HuH-7 (cell line): ENCODE results near the gene SMG6.

Source experiments
- DNase-seq: peaks from one replicate; pipeline ENCODE4 v3.0.0; 2011; ENCODE audit warnings: low spot score

SMG6 gene

GRCh38 chr17:2102931-2103809 lies 200.4 kb downstream of the SMG6 start:
- no peak for DNase-seq

- no peak for DNase-seq
Observed at GRCh38 chr17:2101448-2102257, 201.9 kb downstream of the SMG6 start.

DNA sequence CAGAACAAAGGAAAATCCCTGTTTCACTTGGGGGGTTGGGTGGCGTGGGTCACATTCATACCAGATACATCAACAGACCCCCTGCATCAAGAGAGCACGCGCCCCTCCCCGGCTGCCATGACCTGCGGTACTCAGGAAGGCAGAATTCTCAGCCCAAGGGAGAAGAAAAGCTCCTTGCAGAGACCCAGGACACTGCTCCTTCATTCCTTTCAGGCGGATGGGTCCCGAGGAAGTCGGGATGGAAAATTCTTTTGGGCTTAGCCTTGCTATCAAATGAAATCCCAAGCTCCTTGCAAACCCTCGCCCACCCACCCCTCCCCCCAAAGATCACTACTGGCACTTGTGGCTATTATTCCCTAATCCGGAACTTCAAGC lies 208.1 kb downstream of the SMG6 start:
- DNase-seq: no peak

GRCh38 chr17:2094891-2095535 lies 208.6 kb downstream of the SMG6 start:
- DNase-seq: peak; percentile 68

GRCh38 chr17:2093349-2093748 lies 210.2 kb downstream of the SMG6 start:
- no peak for DNase-seq

DNA sequence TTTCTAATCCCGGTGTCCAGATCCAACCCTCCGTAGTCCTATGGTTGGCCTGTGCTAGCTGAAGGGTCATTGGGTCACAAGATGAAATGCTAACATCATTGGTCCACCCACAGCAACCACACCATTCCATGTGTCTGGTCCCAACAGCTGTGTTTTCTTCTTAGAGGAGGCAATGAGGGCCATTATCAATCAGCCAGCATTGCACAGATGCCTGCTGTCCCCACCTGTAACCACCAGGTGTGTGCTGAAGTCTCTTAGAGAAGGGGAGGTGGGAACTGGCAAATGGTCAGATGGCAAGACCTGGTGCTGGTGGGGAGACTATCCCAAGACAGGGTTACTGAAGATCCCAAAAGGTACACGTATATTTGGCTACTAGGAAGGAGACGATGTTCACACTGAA lies 211.3 kb downstream of the SMG6 start:
- no peak for DNase-seq

DNA sequence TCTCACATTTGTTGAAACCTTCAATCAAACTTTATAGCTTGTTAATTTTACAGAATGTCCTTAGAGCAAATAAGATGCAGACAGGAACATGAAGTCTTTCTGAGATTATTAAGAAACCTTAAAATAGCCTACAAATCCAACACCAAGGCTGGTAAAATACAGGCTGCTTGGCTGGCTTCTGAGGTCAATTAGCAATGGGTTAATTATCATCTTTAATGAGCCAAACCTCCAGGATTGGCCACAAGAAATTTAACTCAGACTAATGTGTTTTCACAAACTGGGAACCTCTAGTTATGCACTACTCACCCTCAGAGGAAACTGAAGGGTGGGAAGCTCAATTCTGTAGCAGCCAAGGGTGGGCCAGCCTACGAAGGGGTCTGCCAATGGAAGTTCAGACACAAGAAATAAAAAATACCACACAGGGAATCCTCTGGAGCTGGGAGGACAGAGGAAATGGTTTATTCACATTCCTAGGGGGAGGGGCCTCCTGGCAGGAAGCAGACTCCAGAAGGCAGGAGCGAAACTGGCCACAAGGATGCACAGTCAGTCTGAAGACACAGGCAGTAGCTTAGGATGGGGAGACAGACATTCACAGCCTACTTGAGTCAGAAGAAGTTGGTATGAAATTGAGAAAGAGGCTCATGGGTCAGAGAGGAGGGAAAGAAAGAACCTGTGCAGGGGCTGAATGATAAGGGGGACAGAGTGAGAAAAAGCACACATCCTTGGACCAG lies 212.6 kb downstream of the SMG6 start:
- DNase-seq: no peak

DNA sequence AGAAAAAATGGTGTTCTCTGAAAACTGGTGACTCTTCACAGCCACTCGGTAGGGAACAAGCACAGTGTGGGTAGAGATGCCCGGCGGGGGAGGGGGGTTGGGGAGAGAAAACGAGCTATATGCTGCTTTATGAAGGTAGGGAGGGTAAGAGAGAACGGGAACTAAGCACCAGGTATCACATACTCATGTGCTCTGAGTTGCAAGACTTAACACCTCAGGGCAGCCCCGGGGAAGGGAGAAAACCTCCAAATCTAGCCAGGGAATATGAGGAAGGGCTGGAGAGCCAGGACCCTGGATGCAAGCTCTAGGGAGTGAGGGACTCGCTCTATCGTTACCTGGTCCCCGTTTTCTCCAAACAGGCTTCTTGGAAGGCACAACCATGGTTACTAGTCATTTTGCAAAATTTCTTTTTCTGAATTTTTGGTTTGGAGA lies 213.4 kb downstream of the SMG6 start:
- DNase-seq: no peak

DNA sequence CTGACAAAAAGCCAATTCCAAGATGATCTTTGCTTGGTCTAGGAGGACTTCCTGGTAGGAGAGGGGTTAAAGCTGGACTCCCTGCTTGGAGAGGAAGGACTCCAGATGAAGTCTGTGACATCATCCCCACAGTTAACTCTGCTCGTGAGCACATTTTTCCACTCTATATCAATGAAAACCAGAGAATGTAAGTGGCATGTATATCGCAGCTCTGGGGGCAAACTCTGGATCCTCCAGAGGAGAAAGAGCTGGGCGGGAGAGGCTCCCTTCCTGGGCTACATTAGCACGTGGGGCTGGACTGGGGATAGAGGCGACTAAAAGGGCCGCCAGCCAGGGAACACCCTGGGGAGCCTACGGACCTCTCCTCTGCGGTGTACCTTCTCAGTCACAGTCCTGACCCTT lies 214.6 kb downstream of the SMG6 start:
- no peak for DNase-seq

DNA sequence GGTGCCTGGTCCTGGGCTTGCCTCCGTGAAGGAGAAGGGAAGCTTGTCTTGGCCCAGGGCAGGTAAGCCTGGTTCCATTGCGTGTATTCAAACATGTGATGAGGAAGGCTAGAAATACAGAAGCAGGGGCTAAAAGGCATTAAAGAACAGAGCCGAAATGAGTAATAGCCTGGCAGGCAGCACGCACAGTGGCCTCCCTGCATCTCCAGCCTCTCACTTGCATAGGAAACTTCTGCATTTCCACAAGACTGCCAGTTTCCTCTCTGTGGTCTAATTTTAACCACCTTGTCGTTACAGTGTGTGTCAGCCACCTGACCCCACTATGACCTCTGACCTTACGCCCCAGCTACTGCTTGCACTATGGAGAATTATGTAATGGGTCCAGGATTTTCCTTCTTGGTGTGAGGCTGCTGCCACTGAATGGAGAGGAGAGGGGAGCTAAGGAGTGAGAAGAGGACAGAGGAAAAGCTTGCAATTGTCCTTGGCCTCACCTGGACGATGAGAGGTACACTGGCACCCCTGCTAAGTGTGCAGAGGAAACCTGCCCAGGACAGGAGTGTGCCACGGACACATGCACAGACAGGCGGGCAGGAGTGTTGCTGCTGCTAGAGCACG lies 215.9 kb downstream of the SMG6 start:
- DNase-seq: no peak

DNA sequence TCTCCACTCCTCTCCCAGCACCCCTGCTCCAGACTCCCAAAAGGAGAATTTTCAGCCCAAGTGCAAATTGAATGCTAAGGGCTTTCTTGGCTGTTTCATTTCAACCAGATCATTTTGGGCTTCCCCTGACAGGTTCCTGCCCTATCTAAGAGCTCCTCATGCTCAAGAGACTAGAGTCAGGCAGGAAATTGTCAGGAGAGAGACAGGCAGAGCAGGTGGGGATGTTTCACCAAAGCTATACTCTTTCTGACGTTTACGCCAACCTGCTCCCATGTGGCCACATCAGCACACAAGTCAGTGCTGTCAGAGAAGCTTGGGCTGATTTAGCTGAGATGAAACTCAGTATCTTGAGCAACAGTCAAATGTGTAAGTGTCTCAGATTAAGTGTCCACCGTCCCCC lies 217.3 kb downstream of the SMG6 start:
- no peak for DNase-seq

- no peak for DNase-seq
Observed at GRCh38 chr17:2085648-2085949, 218.0 kb downstream of the SMG6 start.

DNA sequence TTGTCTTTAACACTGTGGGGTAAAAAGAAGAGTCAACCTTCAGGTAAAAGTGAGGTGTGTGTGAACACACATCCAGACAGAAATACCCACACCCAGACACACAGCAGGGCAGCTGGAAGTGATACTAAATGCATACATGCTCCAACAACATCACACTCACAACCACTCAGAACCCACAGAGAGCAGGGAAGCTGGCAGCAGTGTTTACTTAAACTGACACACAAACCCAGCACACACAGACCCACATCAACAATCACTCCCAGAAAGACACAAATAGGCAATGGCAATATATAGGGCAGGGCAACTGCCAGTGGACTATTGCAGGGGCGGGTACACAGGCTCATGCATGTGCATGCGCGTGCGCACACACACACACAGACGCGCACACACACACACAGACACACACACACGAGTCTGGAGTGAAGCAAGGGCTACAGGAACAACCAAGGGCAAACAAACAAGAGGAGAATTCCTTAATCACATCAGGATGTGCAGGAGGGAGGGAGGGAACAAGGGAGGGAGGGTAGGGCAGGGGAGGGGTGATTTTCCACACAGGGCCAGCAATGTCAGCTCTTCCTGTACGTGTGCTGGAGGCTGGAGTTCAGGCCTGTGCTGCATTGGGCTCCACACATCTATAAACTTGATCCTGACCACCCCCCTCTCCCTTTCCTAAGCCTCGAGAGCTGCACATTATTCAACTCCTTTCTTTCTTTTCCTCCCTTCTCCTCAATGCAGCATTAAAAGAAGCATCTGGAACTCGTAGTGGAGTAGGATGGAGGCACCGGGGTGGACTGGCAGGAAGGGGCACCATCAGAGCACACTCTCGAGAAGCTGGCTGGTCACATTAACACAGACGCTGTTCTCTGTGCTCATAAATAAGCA lies 218.6 kb downstream of the SMG6 start:
- DNase-seq: no peak

GRCh38 chr17:2084036-2084765 lies 219.4 kb downstream of the SMG6 start:
- DNase-seq: no peak

DNA sequence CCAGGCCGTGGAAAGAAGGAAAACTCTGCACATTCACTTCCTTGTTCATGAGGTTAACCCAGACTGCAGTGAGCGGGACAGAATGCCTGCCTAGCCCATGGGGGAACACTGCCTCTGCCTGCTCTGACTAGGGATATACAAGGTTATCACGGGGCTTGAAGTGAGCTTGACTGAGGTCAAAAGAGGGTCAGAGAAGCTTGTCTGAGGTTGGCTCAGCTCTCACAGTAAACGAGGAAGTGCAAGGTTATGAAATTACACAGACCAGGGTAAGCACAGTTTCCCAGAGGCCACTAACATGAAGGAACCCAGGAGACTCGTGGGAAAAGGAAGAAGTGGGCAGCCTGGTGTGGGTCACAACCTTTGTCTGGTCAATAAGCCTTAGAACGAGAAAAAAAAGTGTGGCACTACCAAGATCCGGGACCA lies 220.0 kb downstream of the SMG6 start:
- DNase-seq: peak; percentile 47

DNA sequence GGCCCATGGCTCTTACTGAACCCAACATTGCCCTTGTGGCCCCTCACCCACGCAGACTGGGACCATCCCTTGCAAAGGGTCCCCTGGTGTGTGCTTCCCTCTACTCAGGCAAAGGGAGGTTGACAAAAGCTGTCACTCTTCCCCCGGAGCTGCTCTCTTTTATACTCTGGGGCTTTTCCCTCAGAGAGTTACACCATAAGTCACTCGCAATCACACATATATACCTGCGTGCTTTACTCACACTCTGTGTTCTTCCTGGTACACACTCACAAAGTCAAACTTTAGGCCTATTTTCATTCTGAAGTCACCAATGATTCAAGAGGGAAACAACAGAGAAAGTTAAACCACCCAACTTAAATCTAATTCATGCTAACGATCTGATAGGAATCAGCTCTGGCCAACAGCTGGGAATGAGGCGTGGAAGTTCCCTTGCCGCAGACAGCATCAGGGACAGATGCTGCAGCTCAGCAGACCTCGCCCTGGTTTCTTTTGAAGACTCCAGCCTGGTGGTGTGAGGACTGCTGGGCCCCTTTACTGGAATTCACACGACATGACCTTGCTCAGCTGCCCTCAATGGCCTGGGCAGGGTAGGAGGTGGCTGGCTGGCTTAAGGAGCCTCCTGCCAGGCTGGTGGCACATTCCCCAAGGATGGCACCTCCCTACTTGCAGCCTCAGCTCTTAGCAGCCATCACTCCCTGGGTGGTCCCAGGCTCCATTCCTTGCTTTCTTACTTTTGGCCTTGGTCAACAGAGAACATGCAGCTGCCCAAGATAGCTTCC lies 221.4 kb downstream of the SMG6 start:
- no peak for DNase-seq

GRCh38 chr17:2081564-2081963 lies 222.0 kb downstream of the SMG6 start:
- no peak for DNase-seq

- no peak for DNase-seq
Observed at GRCh38 chr17:2077040-2077439, 226.5 kb downstream of the SMG6 start.
